Stromal cell of bone marrow (primary cell): Measurements from ENCODE around the gene PALD1.

ENCODE experiments used
- DNase-seq: peaks from one replicate; pipeline ENCODE4 v3.0.0-alpha.2; 2012; ENCODE audit warnings: low read depth

Gene PALD1

DNA sequence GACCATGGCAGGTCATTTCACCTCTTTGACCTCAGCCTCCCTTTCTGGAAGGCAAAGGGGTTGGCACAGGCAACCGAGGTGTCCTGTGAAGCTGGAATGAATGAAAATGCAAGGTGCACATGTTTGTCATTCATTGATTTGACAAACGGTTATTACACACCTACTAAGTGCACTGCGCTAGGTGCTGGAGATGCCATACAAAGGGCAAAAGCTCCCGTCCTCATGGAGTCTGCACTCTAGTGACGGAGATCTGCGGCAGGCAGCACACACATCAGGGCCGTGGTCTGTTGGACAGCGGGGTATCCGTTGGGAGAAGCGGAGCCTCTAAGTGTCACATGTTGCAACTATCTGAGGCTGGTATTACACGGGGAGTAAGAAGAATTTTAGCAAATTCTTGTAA lies 79.7 kb downstream of the PALD1 start:
- no peak for DNase-seq

DNA sequence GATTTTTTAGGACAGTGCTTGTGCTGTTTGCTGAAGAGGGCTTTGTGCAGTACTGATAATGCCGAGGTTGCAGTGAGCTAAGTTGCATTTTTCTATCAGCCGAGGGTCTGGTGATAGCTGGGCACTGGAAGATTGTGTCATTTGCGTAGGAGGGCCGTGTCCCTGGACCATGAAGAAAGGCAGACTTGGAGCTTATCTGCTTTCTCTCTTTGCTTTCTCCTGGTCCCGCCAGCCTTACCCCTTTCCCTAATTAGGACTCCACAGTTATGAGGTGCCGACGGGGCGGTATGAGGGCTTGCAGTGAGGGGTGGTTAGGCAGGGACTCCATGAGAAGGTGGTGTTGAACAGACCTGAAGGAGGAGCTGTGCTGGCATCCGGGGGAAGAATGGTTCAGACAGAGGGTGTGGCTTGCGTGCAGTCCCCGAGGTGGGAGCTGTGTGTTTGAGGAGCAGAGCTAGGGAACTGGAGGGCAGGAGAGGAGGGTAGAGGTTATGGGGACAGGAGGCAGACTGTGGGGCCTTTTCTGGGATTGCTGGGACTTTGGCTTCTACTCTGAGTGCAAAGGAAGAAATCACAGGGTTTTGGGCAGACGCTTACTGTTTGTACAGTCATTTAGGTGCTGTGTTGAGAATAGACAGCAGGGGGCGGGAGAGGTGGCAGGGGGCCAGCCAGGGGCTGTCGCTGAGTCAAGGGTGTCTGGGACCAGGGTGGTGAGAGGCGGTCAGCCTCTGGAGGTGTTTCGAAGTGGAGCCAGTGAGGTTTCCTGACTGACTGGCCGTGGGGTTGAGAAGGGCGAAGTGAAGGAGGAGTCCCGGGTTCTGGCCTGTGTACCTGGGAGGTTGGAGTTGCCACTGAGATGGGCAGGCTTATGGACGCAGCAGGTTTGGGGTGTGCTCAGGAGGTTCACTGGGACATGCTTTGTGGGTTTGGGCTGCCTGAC lies 80.6 kb downstream of the PALD1 start:
- no peak for DNase-seq

- DNase-seq = no peak
These were observed 81.3 kb downstream of the PALD1 start for GRCh38 chr10:70559861-70560260.

DNA sequence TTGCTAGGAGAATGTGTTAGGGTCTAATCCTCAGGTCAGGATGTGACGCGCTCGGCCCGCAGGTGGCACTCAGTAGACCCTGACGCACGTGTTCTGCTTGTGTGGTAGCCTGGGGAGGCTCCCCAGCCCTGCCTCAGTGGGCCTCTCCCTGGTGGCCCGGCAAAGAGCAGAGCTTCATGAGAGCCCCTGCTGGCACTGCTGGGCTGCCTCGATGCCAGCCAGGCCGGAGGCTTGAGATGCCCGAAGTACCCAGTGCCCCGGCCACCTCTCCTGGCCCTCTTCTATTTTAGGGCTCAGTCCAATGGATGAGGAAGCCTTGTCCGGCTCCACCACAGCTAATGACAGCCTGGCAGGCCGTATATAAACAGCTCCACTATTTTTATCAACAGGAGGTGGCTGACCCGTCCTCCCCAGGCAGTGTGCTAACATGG lies 82.0 kb downstream of the PALD1 start:
- DNase-seq = no peak

DNA sequence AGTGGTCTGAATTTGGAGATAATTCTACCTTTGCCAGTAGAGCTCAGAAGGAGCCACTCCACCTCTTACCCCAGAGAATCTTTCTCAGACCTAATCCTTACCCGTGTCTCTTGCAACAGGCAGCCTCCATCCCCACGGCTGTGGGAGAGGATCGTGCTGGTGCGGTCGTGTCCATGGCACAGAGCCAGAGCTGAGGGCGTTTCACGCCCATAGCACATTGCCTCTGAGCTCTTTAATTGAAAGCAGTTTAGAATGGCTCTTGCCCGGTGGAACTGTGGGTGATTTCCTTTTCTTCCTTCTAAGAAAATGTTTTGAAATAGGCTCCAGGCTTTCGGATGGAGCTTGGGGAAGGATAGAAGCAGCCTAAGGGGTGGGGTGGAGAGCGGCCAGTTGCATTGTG lies 82.5 kb downstream of the PALD1 start:
- no peak for DNase-seq

GRCh38 chr10:70561558-70561957 lies 83.0 kb downstream of the PALD1 start:
- DNase-seq = no peak

GRCh38 chr10:70562036-70562755 lies 83.6 kb downstream of the PALD1 start:
- no peak for DNase-seq

DNA sequence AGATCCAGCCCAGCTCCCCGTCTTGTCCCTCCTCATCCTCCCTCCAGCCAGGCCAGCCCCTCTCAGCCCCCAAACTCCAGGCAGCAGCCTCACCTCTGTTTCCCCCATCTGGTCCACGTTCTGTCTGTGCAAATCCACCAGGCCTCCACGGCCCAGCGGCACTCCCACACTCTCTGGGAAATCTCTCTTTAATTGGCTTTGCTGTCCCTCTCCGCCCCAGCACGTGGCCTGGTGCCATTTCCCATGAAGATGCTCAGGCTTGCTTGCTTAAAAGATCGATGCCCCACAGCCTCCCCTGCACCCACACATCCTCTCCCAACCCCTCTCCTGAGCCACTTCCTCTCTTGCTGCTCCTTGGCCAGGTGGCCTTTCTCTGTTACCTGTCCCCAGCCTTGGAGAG lies 84.7 kb downstream of the PALD1 start:
- DNase-seq = no peak

DNA sequence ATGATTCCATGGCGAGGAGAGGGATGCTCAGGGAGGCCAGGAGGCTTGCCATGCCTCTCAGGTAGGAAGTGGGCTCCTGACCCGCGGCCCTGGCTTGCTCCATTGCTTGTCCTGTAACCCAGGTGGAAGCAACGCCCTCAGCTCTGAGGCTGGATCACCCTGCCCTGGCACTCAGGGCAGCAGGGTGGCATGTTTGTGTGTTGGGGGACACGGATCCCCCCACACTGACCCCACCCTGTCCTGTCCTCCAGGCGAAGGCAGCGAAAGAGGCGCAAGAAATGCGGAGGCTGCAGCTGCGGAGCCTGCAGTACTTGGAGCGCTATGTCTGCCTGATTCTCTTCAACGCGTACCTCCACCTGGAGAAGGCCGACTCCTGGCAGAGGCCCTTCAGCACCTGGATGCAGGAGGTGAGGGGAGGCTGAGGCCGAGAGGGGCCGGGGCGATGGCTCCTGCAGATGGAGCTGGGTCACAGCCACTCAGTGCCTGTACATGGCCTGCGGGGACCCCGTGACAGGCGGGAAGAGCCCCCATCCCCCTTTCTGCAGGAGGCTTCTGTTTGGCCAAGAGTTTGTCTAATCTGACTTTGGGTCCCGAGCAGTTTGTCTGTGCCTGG lies 85.7 kb downstream of the PALD1 start:
- no peak for DNase-seq

GRCh38 chr10:70564901-70565351 lies 86.4 kb downstream of the PALD1 start:
- no peak for DNase-seq

DNA sequence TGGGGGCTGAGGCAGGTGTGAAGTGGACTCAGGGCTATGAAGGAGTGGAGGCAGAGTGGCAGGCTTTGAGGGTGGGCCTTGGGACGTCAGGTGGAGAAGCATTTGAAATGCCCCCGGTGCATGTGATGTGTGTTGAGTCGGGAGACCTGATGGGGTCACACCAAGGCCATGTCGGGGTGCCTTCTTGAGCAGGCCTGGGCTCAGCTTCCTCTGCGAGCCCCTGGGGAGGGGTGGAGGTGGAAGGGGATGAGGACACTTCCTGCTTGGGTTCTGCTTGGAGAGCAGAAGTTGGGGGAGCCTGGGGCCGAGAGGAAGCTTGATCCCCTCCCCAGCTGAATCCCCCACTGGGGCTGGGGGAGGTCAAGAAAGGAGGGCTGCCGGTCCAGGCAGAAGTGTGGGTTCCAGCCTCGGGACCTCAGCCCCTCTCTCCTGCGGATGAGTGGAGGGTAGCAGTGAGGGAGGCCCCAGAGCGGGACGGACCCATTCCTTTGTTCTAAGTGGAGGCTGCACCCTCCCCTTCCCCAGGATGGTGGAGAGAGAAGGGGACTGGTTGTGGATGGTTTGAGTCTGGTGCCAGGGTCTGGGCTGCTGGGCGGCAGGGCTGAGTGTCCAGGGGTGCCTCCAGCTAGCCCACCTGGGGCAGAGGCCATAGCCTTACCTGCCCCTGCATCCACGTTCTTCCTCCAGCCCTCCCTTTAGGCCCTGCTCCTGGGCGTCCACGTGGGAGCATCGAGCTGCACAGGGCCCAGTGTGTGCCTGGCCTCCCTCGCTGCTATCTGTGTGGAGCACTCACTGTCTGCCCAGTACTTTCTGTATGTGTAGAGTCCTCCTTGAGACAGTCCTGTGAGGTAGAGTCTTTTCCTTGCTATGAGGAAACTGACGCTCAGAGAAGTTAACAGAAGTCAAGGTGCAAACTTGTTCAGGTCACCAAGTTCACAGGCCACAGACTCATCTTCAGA lies 87.3 kb downstream of the PALD1 start:
- no peak for DNase-seq

- DNase-seq = no peak
These were observed 88.1 kb downstream of the PALD1 start for GRCh38 chr10:70566515-70567290.

DNA sequence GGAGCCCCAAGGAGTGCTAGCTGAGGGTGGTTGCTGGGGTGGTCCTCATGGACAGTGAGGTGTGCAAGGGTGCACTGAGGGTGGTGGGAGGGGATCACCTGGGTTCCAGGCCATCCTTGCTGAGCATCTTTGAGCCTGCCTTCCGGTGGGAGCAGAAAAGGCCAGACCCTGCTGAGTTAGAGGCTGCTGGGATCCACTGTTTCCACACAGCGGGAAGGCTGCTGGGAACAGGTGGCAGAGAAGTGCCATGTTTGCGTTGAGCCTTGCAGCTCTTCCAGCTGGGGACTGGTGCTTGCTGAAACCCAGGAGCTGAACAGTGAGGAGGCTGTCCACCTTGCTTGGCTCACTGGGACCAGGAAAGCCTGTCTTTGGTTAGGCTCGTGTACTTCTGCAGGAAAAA lies 89.0 kb downstream of the PALD1 start:
- no peak for DNase-seq

DNA sequence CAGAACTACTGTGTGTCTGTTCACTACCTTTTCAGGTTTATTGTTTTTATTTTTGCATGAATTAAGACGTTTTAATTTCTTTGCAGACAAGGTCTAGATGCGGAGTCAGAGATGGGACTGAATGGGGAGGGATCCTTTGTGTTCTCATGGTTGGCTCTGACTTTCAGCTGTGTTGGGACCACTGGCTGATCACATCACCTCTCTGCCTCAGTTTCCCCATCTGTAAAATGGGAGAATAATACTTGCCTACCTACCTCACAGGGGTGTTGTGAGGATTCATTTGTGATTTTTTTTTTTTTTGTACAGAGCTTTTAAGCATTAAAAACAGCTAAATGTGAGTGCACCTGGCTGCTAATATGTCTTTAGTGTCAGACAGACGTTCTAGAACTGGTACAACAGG lies 89.5 kb downstream of the PALD1 start:
- DNase-seq = no peak

DNA sequence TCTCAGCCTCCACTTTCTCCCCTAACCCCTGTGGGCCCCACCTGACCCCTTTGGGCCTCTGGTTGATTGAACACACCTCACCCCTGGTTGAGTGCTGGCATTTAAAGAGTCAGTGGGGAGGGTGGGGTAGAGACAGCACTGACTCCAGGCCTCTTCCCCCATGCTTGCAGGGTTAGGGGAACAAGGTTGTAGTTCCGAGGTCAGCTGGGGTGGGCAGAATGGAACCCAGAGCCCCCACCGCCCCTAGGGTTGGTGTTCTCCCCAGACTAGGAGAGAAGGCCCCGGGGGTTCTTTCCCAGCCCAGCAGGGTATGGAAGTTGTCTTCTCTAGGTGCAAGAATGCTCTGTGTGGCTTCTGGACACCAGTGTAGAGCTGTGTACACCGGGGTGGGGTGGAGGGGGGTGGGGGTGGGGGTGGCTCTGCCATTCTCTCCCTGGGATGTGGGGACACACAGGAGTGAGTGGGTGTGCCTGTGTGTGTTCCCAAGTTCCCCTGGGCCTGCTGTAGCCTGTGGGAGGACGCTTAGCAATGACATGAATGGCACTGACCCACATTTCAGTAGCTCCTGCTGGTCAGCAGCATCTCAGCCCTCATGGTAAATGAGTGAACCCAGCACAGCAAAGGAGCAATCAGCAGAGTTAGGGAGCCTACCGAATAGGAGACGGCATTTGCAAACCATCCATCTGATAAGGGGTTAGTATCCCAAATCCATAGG lies 90.4 kb downstream of the PALD1 start:
- no peak for DNase-seq

GRCh38 chr10:70571236-70571635 lies 92.7 kb downstream of the PALD1 start:
- no peak for DNase-seq

DNA sequence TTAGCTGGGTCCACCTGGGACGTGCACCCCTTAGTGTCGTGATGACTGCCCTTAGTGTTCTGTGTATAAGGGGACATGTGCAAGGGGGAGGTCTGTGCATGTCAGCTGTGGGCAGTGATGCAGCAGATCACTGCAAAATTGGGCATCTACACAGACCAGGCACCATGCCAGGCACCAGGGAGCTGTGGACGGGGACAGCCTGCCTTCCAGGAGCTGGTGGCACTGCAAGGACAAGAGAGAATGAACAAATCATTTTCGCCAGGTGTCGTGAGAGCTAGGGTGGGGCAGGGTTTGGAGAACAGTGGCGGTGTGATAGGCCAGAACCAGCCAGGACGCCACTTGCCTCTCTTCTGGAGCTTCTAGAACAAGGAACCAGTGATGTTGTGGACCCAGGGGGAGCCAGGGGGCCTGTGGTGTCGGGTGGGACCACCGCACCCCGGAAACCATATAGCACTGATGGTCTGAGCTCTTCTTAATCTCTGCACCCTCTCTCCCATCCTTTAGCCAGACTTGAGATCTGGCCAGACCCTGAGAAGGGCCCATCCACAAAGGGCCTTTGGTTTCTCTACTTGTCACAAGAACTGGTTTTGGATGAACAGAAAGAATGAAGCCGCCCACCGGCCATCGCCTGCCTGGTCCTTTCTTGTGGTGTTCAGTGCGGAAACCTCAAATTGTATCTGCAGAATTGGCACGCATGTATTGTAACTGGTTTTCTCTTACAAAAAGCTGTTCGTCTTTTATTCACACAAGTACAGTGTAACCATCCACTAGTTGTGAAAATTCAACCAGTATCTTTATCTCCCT lies 93.3 kb downstream of the PALD1 start:
- DNase-seq = no peak

DNA sequence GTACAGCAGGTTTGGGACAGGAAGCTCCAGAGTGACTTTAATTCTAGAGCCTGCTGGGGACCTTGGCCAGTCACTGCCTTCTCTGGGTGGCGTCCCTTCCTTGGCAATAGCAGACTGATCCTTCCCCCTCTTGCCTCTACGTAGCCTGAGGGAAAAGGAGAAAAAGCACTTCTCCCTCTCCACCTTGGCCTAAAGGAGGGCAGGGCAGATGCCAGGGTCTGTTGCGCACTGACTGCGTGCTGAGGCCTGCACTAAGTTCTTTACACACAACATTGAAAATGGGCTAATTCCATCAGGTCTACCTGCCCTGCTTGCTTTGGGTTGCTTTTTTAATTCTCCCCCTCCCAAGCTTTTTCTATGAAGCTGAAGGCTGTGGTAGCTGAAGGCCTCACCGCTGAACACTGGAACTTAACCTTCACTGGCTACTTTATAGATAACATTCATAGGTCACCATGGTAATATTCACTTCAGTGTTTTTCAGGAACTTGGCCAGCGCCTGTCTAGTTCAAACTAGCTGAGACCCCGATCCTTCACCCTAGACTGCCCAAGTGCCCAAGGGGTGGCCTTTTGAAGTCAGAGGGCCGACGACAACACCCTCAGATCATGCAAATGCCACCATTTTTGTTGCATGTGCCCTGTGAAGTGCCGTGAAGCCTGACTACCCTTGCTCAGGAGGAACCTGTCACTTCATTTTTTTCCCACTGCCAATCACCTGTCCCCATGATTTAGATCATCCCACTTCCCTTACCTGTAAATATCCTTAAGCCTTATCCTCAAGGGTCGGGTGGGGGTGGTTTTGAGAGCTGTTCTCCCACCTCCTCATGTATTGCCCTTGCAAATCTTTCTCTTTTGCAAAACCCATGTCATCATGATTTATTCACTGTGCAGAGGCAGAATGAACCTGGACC lies 95.3 kb downstream of the PALD1 start:
- no peak for DNase-seq
